Endothelial cell of umbilical vein (primary cell): ENCODE measurements around the gene HSP90AA1. TPM values are rescaled to one million over a fixed set of nuclear protein-coding genes. Genes with fewer than 3 reads are reported as not detected.

Source experiments
- BruUV-seq: library from RNA; stranded (reverse); fragments of 400-500 nt; replicated peaks from 2 replicates; lab custom pipeline; 2021; lab: Mats Ljungman, UMichigan
- CTCF ChIA-PET: fragments of 300-600, 350-600 bp; sonication (Branson Sonifier 250); formaldehyde crosslinking; loops from one replicate; lab custom pipeline; 2021; ENCODE audit warnings: antibody characterized with exemption, inconsistent platforms; lab: Charles Lee
- POLR2A ChIA-PET: fragments of 300-600, 350-600 bp; sonication (Branson Sonifier 250); formaldehyde crosslinking; loops from one replicate; lab custom pipeline; 2021; ENCODE audit warnings: antibody characterized with exemption, inconsistent platforms; lab: Charles Lee
- DNase-seq: peaks from one replicate; pipeline ENCODE4 v3.0.0-alpha.2; 2011; ENCODE audit warnings: low read depth, low spot score
- FAIRE-seq: peaks from 2 replicates; lab custom pipeline; 2011; peaks lifted over from hg19 to GRCh38; lab: Jason Lieb, UNC
- H2AFZ ChIP-seq: 2 replicates; pipeline ENCODE4 v1.6.0; 2012; ENCODE audit warnings: low read depth, low read length, control low read depth, inconsistent platforms
- H3K27ac ChIP-seq: 2 replicates; pipeline ENCODE4 v1.5.1; 2011; ENCODE audit warnings: low read depth, mild to moderate bottlenecking, control low read depth, low read length, moderate library complexity; ENCODE audit not compliant: insufficient read depth
- H3K27me3 ChIP-seq, 2 experiments: 2 replicates each; pipeline versions ENCODE4 v1.6.0 to v1.6.1; 2011; ENCODE audit warnings: low read length in 2 of 2, mixed read lengths in 1 of 2; ENCODE audit not compliant: control insufficient read depth in 2 of 2, insufficient read depth in 2 of 2
- H3K36me3 ChIP-seq, 2 experiments: 2 replicates in 1 of 2; 3 replicates in 1 of 2; pipeline ENCODE4 v1.5.1; 2011; ENCODE audit warnings: low read length in 2 of 2, mild to moderate bottlenecking in 1 of 2, moderate library complexity in 1 of 2; ENCODE audit not compliant: control insufficient read depth in 2 of 2, insufficient read depth in 2 of 2; ENCODE audit errors: extremely low read depth in 1 of 2
- H3K4me1 ChIP-seq: 3 replicates; pipeline ENCODE4 v1.5.1; 2011; ENCODE audit warnings: mild to moderate bottlenecking, low read length; ENCODE audit not compliant: control insufficient read depth, insufficient read depth; ENCODE audit errors: extremely low read depth
- H3K4me2 ChIP-seq: 2 replicates; pipeline ENCODE4 v1.6.1; 2011; ENCODE audit warnings: low read length, control low read depth, mixed read lengths; ENCODE audit not compliant: insufficient read depth
- H3K4me3 ChIP-seq, 3 experiments: fragments of 200-600 bp in 1 of 3; sonication (generic), shearing (Covaris generic) in 1 of 3; replicated peaks in 1 of 3; 2 replicates each; pipeline ENCODE4 v1.5.1; 2011 to 2016; ENCODE audit warnings: control low read depth in 3 of 3, low read length in 3 of 3, mild to moderate bottlenecking in 2 of 3, inconsistent platforms in 1 of 3, low read depth in 1 of 3, moderate library complexity in 1 of 3; ENCODE audit not compliant: insufficient read depth in 1 of 3
- H3K79me2 ChIP-seq: 2 replicates; pipeline ENCODE4 v1.6.0; 2012; ENCODE audit warnings: low read length, inconsistent platforms; ENCODE audit not compliant: control insufficient read depth, insufficient read depth
- H3K9ac ChIP-seq: replicated peaks from 2 replicates; pipeline ENCODE3; 2011; ENCODE audit warnings: low read length, control low read depth; ENCODE audit not compliant: insufficient read depth; ENCODE audit errors: extremely low read depth
- H3K9me1 ChIP-seq: replicated peaks from 3 replicates; pipeline ENCODE4 v1.6.0; 2011; ENCODE audit warnings: mild to moderate bottlenecking, low read length; ENCODE audit not compliant: control insufficient read depth, insufficient read depth; ENCODE audit errors: extremely low read depth
- H3K9me3 ChIP-seq: replicated peaks from 2 replicates; pipeline ENCODE4 v1.5.1; 2012; ENCODE audit warnings: low read length, inconsistent platforms; ENCODE audit not compliant: control insufficient read depth, insufficient read depth
- H4K20me1 ChIP-seq: replicated peaks from 2 replicates; pipeline ENCODE3; 2011; ENCODE audit warnings: mild to moderate bottlenecking, low read length; ENCODE audit not compliant: control insufficient read depth, insufficient read depth; ENCODE audit errors: extremely low read depth
- EZH2 ChIP-seq: IDR thresholded peaks from 2 replicates; pipeline ENCODE4 v1.6.1; 2012; ENCODE audit warnings: borderline replicate concordance, low read depth, mild to moderate bottlenecking, moderate library complexity, low read length, inconsistent platforms; ENCODE audit not compliant: severe bottlenecking
- FOS ChIP-seq: IDR thresholded peaks from 2 replicates; pipeline ENCODE4 v1.6.1; 2011; ENCODE audit warnings: mild to moderate bottlenecking, low read length, moderate library complexity, borderline replicate concordance; ENCODE audit not compliant: insufficient read depth
- GATA2 ChIP-seq: IDR thresholded peaks from 2 replicates; pipeline ENCODE4 v1.7.0; 2011; ENCODE audit warnings: low read depth, mild to moderate bottlenecking, moderate library complexity, mixed read lengths, low read length; ENCODE audit not compliant: insufficient read length, insufficient read depth
- JUN ChIP-seq: IDR thresholded peaks from 2 replicates; pipeline ENCODE4 v1.6.1; 2011; ENCODE audit warnings: borderline replicate concordance, low read depth; ENCODE audit not compliant: insufficient read length, insufficient read depth
- MYC ChIP-seq: IDR thresholded peaks from one replicate; pipeline ENCODE4 v1.6.1; 2011; ENCODE audit warnings: mild to moderate bottlenecking, low read depth, low read length
- POLR2A ChIP-seq: IDR thresholded peaks from 2 replicates; pipeline ENCODE4 v1.6.1; 2012; ENCODE audit warnings: low read depth, mild to moderate bottlenecking, control low read depth, low read length
- POLR2AphosphoS5 ChIP-seq: IDR thresholded peaks from 2 replicates; pipeline ENCODE4 v1.6.1; 2012; ENCODE audit warnings: low read depth, mild to moderate bottlenecking, control low read depth, low read length, moderate library complexity; ENCODE audit not compliant: insufficient read depth
- dilution Hi-C: fragments of 300-500 bp; cut with MboI; formaldehyde crosslinking; loops from one replicate; pipeline ENCODE4 v1.15.0; 2019; ENCODE audit warnings: low sequenced_read_pairs; ENCODE audit not compliant: extremely low pct_ligation_motif_present
- intact Hi-C: fragments of 100-400 bp; cut with micrococcal nuclease; formaldehyde crosslinking; loops from one replicate; pipeline ENCODE4 v1.10.0; 2022
- polyA plus RNA-seq, 4 experiments: library from polyadenylated mRNA; depleted of rRNA in 3 of 4; stranded (reverse) in 3 of 4; unstranded in 1 of 4; fragments of >200 nt; gene quantifications; 2 replicates each; pipeline versions ENCODE4 v1.2.1 to v1.2.3, GENCODE V29; 2011 to 2012; ENCODE audit warnings: missing spikeins in 1 of 4
- total RNA-seq: library from RNA; stranded (reverse); gene quantifications from 2 replicates; pipeline ENCODE4 v1.2.3, GENCODE V29; 2021
- TF ChIP-seq, protein P1 (sequence below): IDR thresholded peaks from 2 replicates; pipeline ENCODE4 v1.6.1; 2011; ENCODE audit not compliant: insufficient read depth, insufficient read length
- TF ChIP-seq, protein P2 (sequence below), 2 donors: IDR thresholded peaks; 1 replicate in 1 of 2; 2 replicates in 1 of 2; pipeline ENCODE4 v1.5.1; 2011; ENCODE audit warnings: low read length in 2 of 2, mild to moderate bottlenecking in 2 of 2, moderate library complexity in 2 of 2, control low read depth in 1 of 2, inconsistent platforms in 1 of 2, low read depth in 1 of 2; ENCODE audit not compliant: insufficient read depth in 1 of 2; ENCODE audit errors: extremely low read depth in 1 of 2

HSP90AA1 gene
- total and polyA plus RNA-seq, 2 donors (not counting 3 experiments of a cell fraction or from before 2014, with no cell fraction given): 266 to 540 TPM

DNA sequence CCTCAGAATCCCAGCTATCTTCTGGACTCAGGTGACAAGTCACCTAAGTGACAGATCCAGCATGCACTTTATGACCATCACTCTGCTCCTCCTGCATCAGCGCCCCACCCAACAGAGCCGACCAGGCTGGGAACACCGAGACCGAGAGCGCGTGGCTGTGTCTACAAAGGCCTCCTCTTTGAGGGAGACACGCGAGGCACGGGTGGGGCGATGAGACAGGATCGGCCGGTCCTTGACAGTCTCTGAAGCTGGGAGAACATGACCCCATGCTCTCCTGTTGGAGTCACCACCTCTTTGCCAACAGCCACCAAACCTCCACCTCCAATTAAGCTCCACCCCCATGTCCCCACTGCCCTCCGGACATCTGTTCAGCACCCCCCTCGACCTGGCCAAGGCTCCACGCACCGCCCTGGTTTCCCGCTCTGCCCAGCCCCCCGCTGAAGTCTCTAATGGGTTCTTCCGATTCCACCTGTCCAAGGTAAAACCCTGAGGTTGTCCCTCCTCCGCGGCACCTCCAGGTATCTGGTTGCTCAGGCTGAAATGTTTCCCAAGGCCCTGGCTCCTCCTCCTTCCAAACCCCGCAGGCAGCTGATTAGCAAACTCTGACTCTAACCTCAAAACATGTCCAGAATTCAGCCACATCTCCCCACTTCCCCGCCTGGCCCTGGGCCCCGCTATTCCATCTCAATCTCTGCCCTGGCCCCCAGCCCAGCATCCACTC, 31.5 kb downstream of the HSP90AA1 start:
- no peaks in the 10 kb centered on the region for H3K79me2 ChIP-seq
- no peaks in the 10 kb centered on the region for H3K9me3 ChIP-seq
- no peak for FAIRE-seq
- H2AFZ ChIP-seq: no peak overlapping the region
- H3K36me3 ChIP-seq: peaks cover 5 to 16% of the 10 kb centered on the region in 2 experiments
- H3K4me2 ChIP-seq: no peak overlapping the region
- H3K27ac ChIP-seq: no peak overlapping the region
- BruUV-seq: no TSS peak
- TF ChIP-seq POLR2A (no peak), POLR2AphosphoS5 (no peak), MYC (no peak), FOS (no peak), JUN (no peak), EZH2 (no peak), GATA2 (no peak)
- TF ChIP-seq, protein P1, sequence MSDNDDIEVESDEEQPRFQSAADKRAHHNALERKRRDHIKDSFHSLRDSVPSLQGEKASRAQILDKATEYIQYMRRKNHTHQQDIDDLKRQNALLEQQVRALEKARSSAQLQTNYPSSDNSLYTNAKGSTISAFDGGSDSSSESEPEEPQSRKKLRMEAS: no peak
- TF ChIP-seq, protein P2, sequence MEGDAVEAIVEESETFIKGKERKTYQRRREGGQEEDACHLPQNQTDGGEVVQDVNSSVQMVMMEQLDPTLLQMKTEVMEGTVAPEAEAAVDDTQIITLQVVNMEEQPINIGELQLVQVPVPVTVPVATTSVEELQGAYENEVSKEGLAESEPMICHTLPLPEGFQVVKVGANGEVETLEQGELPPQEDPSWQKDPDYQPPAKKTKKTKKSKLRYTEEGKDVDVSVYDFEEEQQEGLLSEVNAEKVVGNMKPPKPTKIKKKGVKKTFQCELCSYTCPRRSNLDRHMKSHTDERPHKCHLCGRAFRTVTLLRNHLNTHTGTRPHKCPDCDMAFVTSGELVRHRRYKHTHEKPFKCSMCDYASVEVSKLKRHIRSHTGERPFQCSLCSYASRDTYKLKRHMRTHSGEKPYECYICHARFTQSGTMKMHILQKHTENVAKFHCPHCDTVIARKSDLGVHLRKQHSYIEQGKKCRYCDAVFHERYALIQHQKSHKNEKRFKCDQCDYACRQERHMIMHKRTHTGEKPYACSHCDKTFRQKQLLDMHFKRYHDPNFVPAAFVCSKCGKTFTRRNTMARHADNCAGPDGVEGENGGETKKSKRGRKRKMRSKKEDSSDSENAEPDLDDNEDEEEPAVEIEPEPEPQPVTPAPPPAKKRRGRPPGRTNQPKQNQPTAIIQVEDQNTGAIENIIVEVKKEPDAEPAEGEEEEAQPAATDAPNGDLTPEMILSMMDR (IDR thresholded peaks at IDR 0.05; ENCODE audit: extremely low read depth in 1 of 2, insufficient read depth in 1 of 2, low read depth in 1 of 2, low read length in 2 of 2): no peak
- no peaks in the 10 kb centered on the region for H4K20me1 ChIP-seq
- H3K27me3 ChIP-seq: no peaks in the 10 kb centered on the region
- no peaks in the 10 kb centered on the region for H3K4me1 ChIP-seq
- H3K9me1 ChIP-seq: no peaks in the 10 kb centered on the region
- H3K9ac ChIP-seq: no peak overlapping the region
- ChIA-PET CTCF (interaction anchor here (1.4 kb wide), 1 partner anchor 41 kb away, joined by 3 read pairs; no protein-coding TSS in a partner anchor), POLR2A (no interaction called here)
- no peak for DNase-seq
- dilution Hi-C loops: no loop called here
- no peak overlapping the region for H3K4me3 ChIP-seq
- intact Hi-C loops: no loop called here
